Hematopoietic multipotent progenitor cell (in vitro differentiated cells): ENCODE measurements around the gene CD300LD. TPM values are rescaled to one million over a fixed set of nuclear protein-coding genes. Genes with fewer than 3 reads are reported as not detected.
"Not testable (repeated sequence)": the region's sequence is repeated elsewhere in the genome, so short reads cannot be mapped to it uniquely, and the experiment has no call there.

Experiments
- DNase-seq, 3 donors: peaks; one replicate each; pipeline ENCODE4 v3.0.0-alpha.2; 2011 to 2015; ENCODE audit warnings: low read depth in 2 of 3, low spot score in 2 of 3
- total RNA-seq: library from RNA; depleted of rRNA; stranded (reverse); fragments of >200 nt; gene quantifications from one replicate; pipeline ENCODE4 v1.2.3, GENCODE V29; 2012

Gene CD300LD
- total RNA-seq = not detected

- peak in 2 of 3 donors; percentile 51 to 63 for DNase-seq
Observed at GRCh38 chr17:74592087-74592990, at the start of gene CD300LD. CD300LD (minus strand) TSS chr17:74592283; CDS start chr17:74592202, 81 bp downstream.

- peak in 1 of 3 donors; percentile 61 for DNase-seq
Observed at GRCh38 chr17:74641224-74641957, 49.3 kb upstream of the CD300LD start.

GRCh38 chr17:74639704-74640151, 47.6 kb upstream of the CD300LD start:
- DNase-seq = peak in 2 of 3 donors; percentile 67 to 73

DNA sequence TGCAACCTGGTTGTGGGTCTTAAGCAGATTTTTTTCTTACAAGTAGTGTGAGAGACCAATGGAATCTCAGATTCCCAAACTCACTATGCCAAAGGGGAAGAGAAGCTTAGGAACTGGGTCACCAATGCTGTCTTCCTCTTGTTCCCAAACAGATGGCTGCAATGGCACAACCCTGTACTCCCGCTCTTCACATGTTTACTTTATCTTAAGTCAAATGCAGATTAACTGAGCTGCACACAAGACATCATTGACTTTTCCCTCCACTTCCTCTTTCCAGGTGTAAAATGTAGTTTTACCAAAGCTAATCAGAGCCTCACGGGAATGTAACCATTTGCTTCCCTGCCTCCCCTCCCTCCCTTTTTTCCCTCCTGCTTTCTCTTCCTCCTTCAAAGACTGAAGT, 45.8 kb upstream of the CD300LD start:
- DNase-seq = no peak

DNA sequence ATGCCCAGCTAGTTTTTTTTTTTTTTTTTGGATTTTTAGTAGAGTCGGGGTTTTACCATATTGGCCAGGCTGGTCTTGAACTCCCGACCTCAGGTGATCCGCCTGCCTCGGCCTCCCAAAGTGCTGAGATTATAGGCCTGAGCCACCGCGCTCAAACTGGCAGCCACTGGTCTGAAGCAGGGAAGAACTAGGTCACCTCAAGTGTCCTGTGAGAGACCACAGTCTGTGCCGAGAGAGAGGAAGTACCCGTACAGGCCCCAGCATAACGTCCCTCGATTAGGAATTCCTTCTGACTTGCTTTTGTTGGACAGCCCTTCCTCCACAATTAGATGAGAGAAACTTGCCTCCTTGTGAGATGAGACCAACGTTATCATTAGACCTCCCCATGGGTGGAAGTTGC, 45.2 kb upstream of the CD300LD start:
- no peak for DNase-seq

DNA sequence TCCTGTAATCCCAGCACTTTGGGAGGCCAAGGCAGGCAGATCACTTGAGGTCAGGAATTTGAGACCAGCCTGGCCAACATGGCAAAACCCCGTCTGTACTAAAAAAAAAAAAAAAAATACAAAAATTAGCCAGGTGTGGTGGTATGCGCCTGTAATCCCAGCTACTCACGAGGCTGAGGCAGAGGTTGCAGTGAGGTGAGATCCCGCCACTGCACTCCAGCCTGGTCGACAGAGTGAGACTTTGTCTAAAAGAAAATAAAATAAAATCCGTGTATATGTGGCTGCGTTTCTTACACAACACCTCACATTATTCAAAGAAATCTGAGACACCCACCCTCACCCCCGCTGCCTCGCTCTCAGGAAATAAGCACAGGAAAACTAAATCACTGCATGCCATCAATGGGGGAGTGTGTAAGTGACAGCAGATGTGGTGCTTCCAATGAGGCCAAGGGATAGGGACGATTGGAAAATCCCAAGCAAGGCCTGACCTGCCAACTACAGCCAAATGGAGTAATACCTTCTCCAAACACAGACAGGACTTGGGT, 44.5 kb upstream of the CD300LD start:
- not testable (repeated sequence) for DNase-seq

DNA sequence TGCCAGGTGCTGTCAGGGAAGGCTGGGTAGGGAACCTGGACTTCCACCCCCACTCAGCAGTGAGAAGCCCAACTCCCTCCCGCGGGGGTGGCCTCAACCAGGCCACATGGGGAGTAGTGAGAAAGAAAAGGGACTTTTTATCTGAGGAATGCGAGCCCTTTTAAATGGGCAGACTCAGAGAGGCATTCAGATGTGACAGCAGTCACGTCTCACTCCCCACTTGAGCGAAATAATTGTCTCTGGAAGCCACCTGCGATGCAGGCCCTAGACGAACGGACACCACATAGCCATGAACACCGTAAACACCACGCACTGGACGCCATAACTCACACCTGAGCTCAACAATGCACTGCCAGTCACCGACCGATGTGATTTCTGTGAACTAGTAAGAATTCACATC, 43.3 kb upstream of the CD300LD start:
- DNase-seq = no peak

DNA sequence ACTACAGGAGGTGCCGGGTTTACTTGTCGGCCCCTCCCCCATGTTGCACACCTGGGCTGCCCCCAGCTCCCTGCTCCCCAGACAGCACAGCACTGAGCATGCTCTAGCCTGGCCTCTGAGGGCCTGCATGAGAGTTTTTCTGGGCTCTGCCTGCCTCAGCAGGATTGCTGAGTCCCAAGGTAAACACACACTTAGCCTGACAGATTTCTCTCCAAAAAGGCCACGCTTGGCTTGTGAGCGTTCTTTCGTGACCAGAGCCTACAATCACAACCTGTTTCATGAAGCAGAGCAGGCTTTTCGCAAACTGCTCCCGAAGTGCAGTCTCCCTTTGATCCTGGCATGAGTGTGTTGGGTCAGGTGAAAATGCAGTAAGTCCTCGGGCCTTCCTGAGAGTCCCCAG, 41.2 kb upstream of the CD300LD start:
- no peak for DNase-seq

- no peak for DNase-seq
Observed at GRCh38 chr17:74632617-74633016, 40.5 kb upstream of the CD300LD start.

DNA sequence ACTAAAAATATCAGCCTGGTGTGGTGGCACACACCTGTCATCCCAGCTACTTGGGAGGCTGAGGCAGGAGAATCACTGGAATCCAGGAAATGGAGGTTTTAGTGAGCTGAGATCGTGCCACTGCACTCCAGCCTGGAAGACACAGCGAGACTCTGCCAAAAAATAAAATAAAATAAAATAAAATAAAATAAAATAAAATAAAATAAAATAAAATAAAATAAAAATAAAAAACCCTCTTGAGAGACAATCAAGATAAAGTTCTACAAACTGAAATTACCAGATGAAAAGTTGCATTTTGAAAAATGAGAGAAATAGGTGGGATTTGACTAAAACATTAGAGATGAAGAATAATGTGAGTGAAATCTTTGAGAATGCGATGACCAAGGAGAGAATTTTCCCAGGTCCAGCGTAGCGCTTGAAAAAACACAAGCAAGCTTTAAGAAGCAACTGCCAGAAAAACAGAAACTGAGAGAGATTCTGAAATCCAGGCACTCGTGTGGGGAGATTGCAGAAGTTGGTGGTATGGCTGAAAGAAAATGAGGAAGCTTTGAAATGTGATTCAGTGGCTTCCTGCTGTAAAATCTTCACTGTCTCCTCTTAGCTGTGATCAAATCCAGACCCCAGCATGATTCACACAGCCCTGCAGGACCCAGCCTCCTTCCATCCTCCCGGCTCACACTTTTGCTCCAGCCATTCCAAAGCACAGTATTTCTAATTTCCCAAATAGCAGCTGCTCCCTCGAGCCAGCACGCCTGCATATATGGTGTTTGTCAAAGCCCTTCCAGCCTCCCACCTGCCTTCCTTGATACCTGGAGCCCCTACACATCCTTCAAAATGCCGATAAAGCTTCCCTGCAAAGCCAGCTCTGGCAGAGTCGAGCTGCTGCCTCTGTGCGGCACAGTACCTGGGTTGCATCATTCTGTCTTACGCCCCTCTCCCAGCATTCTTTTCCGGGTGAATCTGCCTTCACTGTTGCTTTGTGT, 39.7 kb upstream of the CD300LD start:
- DNase-seq = peak in 2 of 3 donors; percentile 80 to 87

- not testable (repeated sequence) for DNase-seq
Observed at GRCh38 chr17:74630251-74630650, 38.2 kb upstream of the CD300LD start.

- no peak for DNase-seq
Observed at GRCh38 chr17:74625661-74626060, 33.6 kb upstream of the CD300LD start.

GRCh38 chr17:74624131-74624530, 32.0 kb upstream of the CD300LD start:
- no peak for DNase-seq

DNA sequence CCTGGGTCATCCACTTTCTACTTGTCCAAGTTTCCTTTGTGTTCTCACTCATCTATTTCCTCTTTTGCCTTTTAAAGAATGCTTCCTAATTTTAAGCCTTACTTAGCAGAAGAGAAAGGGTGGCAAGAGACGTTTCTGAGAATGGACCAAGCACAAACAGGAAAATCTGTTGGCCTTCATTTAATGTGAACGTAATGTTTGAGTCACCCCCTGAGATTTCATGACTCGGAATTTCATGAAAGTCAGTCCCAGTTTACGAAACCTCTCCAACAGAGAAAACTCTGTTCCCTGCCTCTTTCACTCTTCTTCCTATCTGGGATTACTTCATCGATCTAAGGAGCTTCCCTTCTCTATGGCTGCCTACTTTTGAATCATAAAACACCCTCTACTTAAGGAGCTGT, 31.6 kb upstream of the CD300LD start, which contains the start of gene CD300E:
Gene CD300E (minus strand): TSS at position 46 of the 401 bp plus-strand sequence. CDS start 117 bp downstream, outside the sequence.
- no peak for DNase-seq

DNA sequence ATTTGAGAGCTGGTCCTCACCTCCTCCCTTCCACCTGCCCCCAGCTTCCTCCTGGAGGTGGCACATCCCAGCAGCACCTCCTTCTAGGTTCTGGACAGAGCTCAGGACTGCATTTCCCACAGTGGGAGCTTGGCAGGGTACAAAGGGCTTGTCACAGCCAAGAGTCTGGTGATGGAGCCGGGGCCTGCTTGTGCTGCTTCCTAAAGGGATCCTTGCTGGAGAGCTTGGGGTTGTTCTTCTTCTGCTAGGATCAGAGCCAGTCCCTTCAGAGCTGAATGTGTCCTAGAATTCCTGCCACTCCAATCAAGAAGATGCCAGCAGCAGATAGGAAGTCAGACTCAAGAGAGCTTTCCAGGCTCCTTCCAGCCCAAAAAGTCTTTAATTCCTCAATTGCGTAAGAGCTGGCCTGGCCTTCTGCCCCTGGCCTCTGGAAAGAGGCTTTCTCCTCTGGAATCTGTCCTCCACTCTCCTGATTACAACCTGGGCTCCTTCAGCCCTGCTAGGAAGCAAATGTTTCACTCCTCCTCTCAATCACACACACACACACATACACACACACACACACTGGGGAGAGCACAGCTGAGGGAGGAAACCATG, 27.1 kb upstream of the CD300LD start:
- no peak for DNase-seq

DNA sequence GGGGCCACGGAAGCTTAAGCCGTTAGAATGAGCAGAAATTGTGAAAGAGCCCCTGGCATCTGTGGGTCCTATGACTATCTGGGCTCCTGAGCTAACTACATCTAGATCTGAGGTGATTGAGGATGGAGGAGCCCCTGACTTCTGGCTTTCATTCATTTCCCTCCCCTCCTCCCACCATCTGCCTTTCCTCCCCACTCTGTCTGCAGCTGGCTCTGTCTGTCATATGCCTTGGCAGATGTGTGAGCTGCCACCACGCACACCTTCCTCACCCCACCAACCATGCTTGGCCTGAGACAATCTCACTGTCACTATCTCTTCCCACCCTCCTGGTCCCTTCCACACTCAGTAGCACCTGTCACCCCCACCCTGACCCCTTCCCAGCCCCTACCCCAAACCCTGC, 26.4 kb upstream of the CD300LD start:
- DNase-seq = no peak

- no peak for DNase-seq
Observed at GRCh38 chr17:74616696-74617095, 24.6 kb upstream of the CD300LD start.

DNA sequence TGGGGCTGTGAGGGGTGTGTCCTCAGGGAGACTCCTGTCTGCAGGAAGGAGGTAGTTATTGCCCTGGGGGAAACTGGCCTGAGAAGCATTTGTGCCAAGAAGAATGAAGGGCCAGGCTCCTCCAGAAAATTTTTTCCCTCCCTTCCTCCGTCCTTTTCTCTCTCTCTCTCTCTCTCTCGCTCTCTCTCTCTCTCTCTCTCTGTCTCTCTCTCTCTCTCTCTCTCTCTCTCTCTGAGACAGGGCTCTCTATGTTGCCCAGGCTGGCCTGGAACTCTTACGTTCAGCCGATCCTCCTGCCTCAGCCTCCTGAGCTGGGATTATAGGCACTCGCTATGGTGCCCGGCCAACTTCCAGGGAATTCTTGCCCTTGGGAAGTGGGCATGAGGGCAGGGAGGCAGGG, 20.0 kb upstream of the CD300LD start:
- no peak for DNase-seq

- peak in 1 of 3 donors; percentile 53 for DNase-seq
Observed at GRCh38 chr17:74610108-74610507, 18.0 kb upstream of the CD300LD start.

DNA sequence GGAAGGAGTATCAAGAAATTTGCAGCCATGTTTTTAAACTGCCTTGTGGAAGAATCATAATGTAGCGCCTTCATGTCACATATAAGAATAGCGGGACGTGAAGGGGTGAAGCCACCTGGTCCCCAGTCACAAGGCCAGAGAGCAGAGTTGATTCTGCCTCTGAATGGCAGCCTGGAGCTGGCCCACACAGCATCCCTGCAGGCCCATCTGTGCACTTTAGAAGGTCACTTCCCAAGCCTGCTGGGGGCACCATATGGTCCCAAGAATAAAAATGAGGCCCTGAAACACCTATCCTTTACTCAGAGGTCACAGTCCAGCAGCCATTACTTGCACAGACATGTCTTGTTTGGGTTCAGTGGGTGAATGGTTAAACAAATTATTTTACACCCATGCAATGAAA, 16.4 kb upstream of the CD300LD start:
- no peak for DNase-seq
